Measurements from ENCODE around the gene TOLLIP. TPM values are rescaled to one million over a fixed set of nuclear protein-coding genes. Genes with fewer than 3 reads are reported as not detected.
A peak's percentile ranks its signal among the peaks of the same experiment; 100 is the strongest.
"Not testable (repeated sequence)": the region's sequence is repeated elsewhere in the genome, so short reads cannot be mapped to it uniquely, and the experiment has no call there.

The TOLLIP gene
- total RNA-seq, 6 experiments from 2014 or later = 68.3 to 103 (median 88.0) TPM

GRCh38 chr11:1264444-1264843, 45.0 kb downstream of the TOLLIP start:
- TF ChIP-seq CTCF (IDR thresholded peaks at IDR 0.05) = peak; percentile 45 to 61 (median 51)
- DNase-seq; H3K27me3 ChIP-seq; H3K9me3 ChIP-seq; H3K4me3 ChIP-seq; intact Hi-C loops (cut with DNase I); H3K36me3 ChIP-seq; H3K27ac ChIP-seq: not testable (repeated sequence)
- 14% methylated on average over 3 of the region's 3 CpGs for WGBS (ENCODE audit: insufficient coverage, low coverage, low lambda C conversion rate, missing lambda C conversion rate)
- peak; percentile 20 to 59 (median 44) for ATAC-seq
- peaks cover 0 to 11% (median 5%) of the 10 kb centered on the region in 4 donors for H3K4me1 ChIP-seq

GRCh38 chr11:1263010-1263409, 46.4 kb downstream of the TOLLIP start:
- ATAC-seq (peak in 1 of 4 donors; percentile 5), DNase-seq (no peak)
- no peaks in the 10 kb centered on the region for H3K27me3 ChIP-seq
- intact Hi-C loops (cut with DNase I) = no loop called here
- no peaks in the 10 kb centered on the region for H3K36me3 ChIP-seq
- 0% methylated on average over 2 of the region's 7 CpGs for WGBS (ENCODE audit: insufficient coverage, low coverage, low lambda C conversion rate, missing lambda C conversion rate)
- peak overlapping the region in 1 of 3 donors; percentile 29 for H3K27ac ChIP-seq
- H3K4me3 ChIP-seq = no peak overlapping the region
- no peak for TF ChIP-seq CTCF (IDR thresholded peaks at IDR 0.05)
- TF ChIP-seq POLR2A (IDR thresholded peaks at IDR 0.05) = no peak
- H3K4me1 ChIP-seq = peaks cover 0 to 11% (median 5%) of the 10 kb centered on the region in 4 donors
- no peaks in the 10 kb centered on the region for H3K9me3 ChIP-seq

- peaks cover 0 to 11% (median 5%) of the 10 kb centered on the region in 4 donors for H3K4me1 ChIP-seq
- 15% methylated on average over 3 of the region's 31 CpGs for WGBS (ENCODE audit: insufficient coverage, low coverage, low lambda C conversion rate, missing lambda C conversion rate)
- DNase-seq (peak; percentile 93 to 97 (median 93)), ATAC-seq (peak; percentile 95 to 99 (median 97))
- no peaks in the 10 kb centered on the region for H3K27me3 ChIP-seq
- no peaks in the 10 kb centered on the region for H3K36me3 ChIP-seq
- H3K27ac ChIP-seq = peak overlapping the region; percentile 51 to 56 (median 55)
- peak overlapping the region; percentile 34 to 55 (median 39) for H3K4me3 ChIP-seq
- intact Hi-C loops (cut with DNase I) = no loop called here
- H3K9me3 ChIP-seq = no peaks in the 10 kb centered on the region
- peak; percentile 68 for TF ChIP-seq POLR2A (IDR thresholded peaks at IDR 0.05)
- no peak for TF ChIP-seq CTCF (IDR thresholded peaks at IDR 0.05)
These were observed 47.0 kb downstream of the TOLLIP start for GRCh38 chr11:1262172-1263006.

- TF ChIP-seq POLR2A (IDR thresholded peaks at IDR 0.05) = no peak
- no peak for TF ChIP-seq CTCF (IDR thresholded peaks at IDR 0.05)
- Histone ChIP-seq H3K4me3 (no peak overlapping the region), H3K27ac (no peak overlapping the region)
These were observed 48.0 kb downstream of the TOLLIP start for GRCh38 chr11:1261241-1262071.

More at GRCh38 chr11:1261241-1262071, 48.0 kb downstream of the TOLLIP start:
- DNase-seq (no peak), ATAC-seq (no peak)
- intact Hi-C loops (cut with DNase I) = no loop called here
- H3K9me3 ChIP-seq = no peaks in the 10 kb centered on the region
- no peaks in the 10 kb centered on the region for H3K27me3 ChIP-seq
- peaks cover 0 to 11% (median 5%) of the 10 kb centered on the region in 4 donors for H3K4me1 ChIP-seq
- 89% methylated on average over 12 of the region's 39 CpGs for WGBS (ENCODE audit: insufficient coverage, low coverage, low lambda C conversion rate, missing lambda C conversion rate)
- H3K36me3 ChIP-seq = no peaks in the 10 kb centered on the region

Data from right lobe of liver (tissue), 6 donors.